Bronchial epithelial cell (primary cell): ENCODE measurements around the gene TMTC2. TPM values are rescaled to one million over a fixed set of nuclear protein-coding genes. Genes with fewer than 3 reads are reported as not detected.

Experiments used
- DNase-seq: peaks from one replicate; pipeline ENCODE4 v3.0.0-alpha.2; 2010; ENCODE audit warnings: low read depth
- FAIRE-seq: peaks from 2 replicates; lab custom pipeline; 2011; peaks lifted over from hg19 to GRCh38; lab: Jason Lieb, UNC
- H3K27me3 ChIP-seq: 2 replicates; pipeline ENCODE4 v1.5.1; 2011; ENCODE audit warnings: low read length; ENCODE audit not compliant: control insufficient read depth, insufficient read depth
- H3K36me3 ChIP-seq: 2 replicates; pipeline ENCODE4 v1.5.1; 2011; ENCODE audit warnings: low read length; ENCODE audit not compliant: control insufficient read depth, insufficient read depth
- H3K4me3 ChIP-seq: 2 replicates; pipeline ENCODE4 v1.5.1; 2011; ENCODE audit warnings: mild to moderate bottlenecking, low read depth, low read length, control low read depth
- total RNA-seq: library from RNA; depleted of rRNA; stranded (reverse); fragments of >200 nt; gene quantifications from 2 replicates; pipeline ENCODE4 v1.2.1, GENCODE V29; 2014
- TF ChIP-seq, protein P1 (sequence below): IDR thresholded peaks from 2 replicates; pipeline ENCODE4 v1.5.1; 2011; ENCODE audit warnings: mild to moderate bottlenecking, moderate library complexity, low read length, control low read depth, inconsistent platforms; ENCODE audit not compliant: insufficient read depth, severe bottlenecking

The TMTC2 gene
- total RNA-seq, 1 donor from 2014 or later = 10.5 TPM

DNA sequence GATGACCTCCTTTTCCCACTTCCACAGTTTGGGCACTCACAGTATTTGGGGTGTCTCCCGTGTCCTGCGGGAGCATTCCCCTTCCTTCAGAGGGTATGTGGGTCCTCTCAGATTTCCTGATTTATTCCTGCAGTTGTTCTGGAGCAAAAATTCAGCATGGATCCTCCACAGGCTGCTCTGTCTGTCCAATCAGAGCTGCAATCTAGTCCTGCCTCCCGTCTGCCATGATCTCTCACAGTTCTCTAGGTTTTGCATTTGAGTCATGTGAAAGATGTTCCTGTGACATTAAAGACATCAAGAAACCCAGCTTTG lies 435.9 kb downstream of the TMTC2 start:
- Histone ChIP-seq H3K27me3 (no peaks in the 10 kb centered on the region), H3K4me3 (no peak overlapping the region), H3K36me3 (no peaks in the 10 kb centered on the region)
- DNase-seq (no peak), FAIRE-seq (no peak)
- TF ChIP-seq, protein P1, sequence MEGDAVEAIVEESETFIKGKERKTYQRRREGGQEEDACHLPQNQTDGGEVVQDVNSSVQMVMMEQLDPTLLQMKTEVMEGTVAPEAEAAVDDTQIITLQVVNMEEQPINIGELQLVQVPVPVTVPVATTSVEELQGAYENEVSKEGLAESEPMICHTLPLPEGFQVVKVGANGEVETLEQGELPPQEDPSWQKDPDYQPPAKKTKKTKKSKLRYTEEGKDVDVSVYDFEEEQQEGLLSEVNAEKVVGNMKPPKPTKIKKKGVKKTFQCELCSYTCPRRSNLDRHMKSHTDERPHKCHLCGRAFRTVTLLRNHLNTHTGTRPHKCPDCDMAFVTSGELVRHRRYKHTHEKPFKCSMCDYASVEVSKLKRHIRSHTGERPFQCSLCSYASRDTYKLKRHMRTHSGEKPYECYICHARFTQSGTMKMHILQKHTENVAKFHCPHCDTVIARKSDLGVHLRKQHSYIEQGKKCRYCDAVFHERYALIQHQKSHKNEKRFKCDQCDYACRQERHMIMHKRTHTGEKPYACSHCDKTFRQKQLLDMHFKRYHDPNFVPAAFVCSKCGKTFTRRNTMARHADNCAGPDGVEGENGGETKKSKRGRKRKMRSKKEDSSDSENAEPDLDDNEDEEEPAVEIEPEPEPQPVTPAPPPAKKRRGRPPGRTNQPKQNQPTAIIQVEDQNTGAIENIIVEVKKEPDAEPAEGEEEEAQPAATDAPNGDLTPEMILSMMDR = no peak

DNA sequence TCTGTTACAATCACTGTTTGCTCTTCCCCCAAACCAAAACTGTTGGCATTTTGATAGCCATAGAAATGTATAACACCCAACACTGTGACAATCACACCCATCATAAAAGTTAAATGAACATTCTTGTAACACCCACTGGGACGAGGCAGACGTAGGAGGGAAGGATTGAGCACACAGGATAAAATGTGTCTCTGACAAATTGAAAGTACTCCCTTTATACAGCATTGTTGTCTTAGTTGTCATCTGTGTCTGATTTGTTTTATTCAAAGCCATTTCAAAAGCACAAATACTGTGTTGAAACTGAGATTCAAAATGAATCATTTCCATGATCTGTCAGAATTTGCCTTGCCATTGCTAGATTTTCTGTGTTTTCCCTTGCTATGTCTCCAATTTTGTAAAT lies 436.3 kb downstream of the TMTC2 start:
- TF ChIP-seq, protein P1 = no peak
- no peaks in the 10 kb centered on the region for H3K36me3 ChIP-seq
- H3K4me3 ChIP-seq = no peak overlapping the region
- H3K27me3 ChIP-seq = no peaks in the 10 kb centered on the region
- DNase-seq = no peak
- FAIRE-seq = no peak

DNA sequence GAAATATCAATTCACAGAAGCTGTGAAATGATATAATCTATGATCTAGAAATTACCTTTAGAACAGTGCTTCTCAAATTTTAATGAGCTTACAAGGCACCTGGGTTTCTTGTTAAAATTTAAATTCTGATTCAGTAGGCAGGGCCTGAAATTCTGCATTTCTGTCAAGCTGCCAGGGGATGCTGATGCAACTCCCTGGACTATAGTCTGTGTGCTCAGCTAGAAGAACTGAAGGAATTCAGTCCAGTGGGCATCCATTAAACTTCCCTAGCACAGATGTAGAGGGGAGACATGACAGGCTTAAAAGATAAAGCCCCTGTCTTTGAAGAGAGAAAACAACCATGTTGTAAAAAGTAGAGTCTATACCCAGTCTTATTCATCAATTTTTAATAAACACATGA lies 441.8 kb downstream of the TMTC2 start:
- Histone ChIP-seq H3K27me3 (no peaks in the 10 kb centered on the region), H3K36me3 (no peaks in the 10 kb centered on the region), H3K4me3 (no peak overlapping the region)
- no peak for FAIRE-seq
- TF ChIP-seq, protein P1 = no peak
- DNase-seq = no peak

DNA sequence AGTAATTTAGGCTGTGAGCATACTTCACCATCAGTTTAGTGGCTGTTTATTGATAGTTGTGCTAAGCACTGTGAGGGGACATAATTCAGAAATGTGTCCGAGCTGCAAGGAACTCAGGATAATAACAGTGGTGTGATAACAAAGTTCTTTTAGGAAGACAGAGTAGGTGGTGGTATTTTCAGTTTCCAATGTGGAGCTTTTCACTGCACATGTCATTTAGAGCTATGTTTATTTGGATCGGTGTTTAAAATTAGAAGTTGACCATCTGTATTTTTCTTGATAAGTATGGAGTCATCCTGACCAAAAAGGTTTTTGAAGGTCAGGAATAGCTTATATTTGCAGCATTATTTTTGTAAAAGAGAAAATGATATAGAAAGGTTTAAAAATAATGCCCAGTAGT lies 443.5 kb downstream of the TMTC2 start:
- Histone ChIP-seq H3K36me3 (no peaks in the 10 kb centered on the region), H3K4me3 (no peak overlapping the region), H3K27me3 (no peaks in the 10 kb centered on the region)
- no peak for DNase-seq
- no peak for FAIRE-seq
- TF ChIP-seq, protein P1 = no peak

DNA sequence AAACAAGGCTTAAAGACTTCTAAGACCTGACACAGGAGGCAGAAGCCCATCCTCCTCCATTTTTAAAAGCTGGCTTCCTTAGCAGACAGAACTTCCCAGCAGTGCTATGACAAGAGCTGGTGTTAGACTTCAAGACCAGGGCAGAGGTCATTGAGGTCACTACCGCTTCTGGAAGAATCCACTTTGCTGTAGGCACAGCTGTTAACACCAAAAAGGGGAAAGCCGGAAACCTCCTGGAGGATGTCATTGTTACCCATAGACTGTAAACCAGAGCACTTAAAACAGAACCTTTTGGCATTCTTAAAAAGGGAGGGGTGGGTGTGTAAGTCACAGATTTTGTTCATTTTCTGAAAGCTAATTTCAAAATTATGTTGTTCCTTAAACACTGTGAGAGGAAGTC lies 445.7 kb downstream of the TMTC2 start:
- TF ChIP-seq, protein P1 = no peak
- Histone ChIP-seq H3K36me3 (no peaks in the 10 kb centered on the region), H3K4me3 (no peak overlapping the region), H3K27me3 (no peaks in the 10 kb centered on the region)
- FAIRE-seq (no peak), DNase-seq (no peak)

DNA sequence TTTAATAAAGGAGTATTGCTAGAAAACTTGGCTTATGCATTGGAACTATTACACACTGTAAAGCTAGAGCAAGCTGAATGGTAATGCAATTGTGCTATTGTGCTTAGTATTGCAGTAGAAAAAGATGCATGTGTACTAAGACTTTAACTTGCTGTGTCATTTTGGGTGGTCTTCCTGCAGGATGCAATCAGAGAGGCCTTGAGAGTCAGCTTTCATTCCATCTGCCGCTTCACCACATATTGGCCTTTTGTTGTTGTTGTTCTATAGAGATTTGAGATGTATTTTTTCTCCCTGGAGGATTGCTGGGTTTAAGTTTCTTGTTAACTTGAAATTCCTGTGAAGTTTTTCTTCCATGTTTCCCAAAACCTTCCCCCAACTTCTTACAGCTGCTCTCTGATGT lies 449.7 kb downstream of the TMTC2 start:
- TF ChIP-seq, protein P1 = no peak
- Histone ChIP-seq H3K4me3 (no peak overlapping the region), H3K36me3 (no peaks in the 10 kb centered on the region), H3K27me3 (no peaks in the 10 kb centered on the region)
- DNase-seq (no peak), FAIRE-seq (no peak)
